ENCODE data around the gene PRR12.

PRR12 gene

DNA sequence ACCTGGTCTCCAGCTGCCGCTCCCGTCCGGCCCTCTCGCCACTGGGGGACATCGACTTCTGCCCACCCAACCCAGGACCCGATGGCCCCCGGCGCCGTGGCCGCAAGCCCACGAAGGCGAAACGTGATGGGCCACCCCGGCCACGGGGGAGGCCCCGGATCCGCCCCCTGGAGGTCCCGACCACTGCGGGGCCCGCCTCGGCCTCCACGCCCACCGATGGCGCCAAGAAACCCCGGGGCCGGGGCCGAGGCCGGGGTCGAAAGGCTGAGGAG, 6.7 kb downstream of the PRR12 start:
- peaks cover 72% of the 10 kb centered on the region for H3K79me2 ChIP-seq (ENCODE audit: control insufficient read depth, low read length)

DNA sequence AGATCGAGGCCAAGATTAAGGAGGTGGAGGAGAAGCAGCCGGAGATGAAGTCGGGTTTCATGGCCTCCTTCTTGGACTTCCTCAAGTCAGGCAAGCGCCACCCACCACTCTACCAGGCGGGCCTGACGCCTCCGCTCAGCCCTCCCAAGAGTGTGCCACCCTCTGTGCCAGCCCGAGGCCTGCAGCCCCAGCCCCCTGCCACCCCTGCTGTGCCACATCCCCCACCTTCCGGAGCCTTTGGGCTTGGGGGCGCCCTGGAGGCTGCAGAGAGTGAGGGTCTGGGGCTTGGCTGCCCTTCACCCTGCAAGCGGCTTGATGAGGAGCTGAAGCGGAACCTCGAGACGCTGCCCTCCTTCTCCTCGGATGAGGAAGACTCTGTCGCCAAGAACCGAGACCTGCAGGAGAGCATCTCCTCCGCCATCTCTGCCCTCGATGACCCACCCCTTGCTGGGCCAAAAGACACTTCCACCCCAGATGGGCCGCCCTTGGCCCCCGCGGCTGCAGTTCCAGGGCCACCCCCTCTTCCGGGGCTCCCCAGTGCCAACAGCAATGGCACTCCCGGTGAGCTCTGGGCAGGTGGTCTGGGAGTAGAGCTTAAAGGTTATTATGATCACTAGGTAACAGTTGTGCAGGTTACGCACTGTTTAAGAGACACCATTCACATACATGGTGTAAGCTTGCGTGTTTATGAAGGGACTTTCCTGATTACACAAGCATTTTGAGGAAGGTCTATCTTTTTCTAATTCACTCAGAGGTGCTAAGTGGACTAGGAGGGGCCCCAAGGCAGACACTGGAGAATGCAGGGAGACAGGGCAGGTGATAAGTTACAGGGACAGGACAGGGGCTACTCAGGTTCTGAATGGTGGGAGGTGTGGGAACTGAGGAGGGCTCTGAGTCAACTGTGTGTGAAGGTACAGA, 8.7 kb downstream of the PRR12 start:
- Histone ChIP-seq H3K4me3 (ENCODE audit: low read length) (no peak overlapping the region), H3K27ac (ENCODE audit: low read depth, low read length) (no peak overlapping the region), H3F3A (ENCODE audit: control insufficient read depth, insufficient read depth) (no peaks in the 10 kb centered on the region), H4K20me1 (ENCODE audit: control insufficient read depth, insufficient read depth, low read depth, low read length) (no peaks in the 10 kb centered on the region; the same call in 1 of the 2 replicates), H3K79me2 (ENCODE audit: control insufficient read depth, low read length) (peaks cover 69% of the 10 kb centered on the region), H3K4me1 (ENCODE audit: control insufficient read depth, low read length) (no peaks in the 10 kb centered on the region), H3K9me2 (replicated peaks; ENCODE audit: control insufficient read depth, low read length) (no peaks in the 10 kb centered on the region), H3K27me3 (ENCODE audit: control insufficient read depth, low read length) (no peaks in the 10 kb centered on the region), H3K9me3 (ENCODE audit: control insufficient read depth, insufficient read depth, low read length) (no peaks in the 10 kb centered on the region), H3K4me2 (ENCODE audit: low read length) (no peak overlapping the region), H3K36me3 (ENCODE audit: control insufficient read depth, low read length) (peaks cover 85% of the 10 kb centered on the region)
- no peak for TF ChIP-seq EZH2phosphoT487 (IDR thresholded peaks at IDR 0.05; ENCODE audit: borderline replicate concordance, low read length)
- TF ChIP-seq, protein P1, sequence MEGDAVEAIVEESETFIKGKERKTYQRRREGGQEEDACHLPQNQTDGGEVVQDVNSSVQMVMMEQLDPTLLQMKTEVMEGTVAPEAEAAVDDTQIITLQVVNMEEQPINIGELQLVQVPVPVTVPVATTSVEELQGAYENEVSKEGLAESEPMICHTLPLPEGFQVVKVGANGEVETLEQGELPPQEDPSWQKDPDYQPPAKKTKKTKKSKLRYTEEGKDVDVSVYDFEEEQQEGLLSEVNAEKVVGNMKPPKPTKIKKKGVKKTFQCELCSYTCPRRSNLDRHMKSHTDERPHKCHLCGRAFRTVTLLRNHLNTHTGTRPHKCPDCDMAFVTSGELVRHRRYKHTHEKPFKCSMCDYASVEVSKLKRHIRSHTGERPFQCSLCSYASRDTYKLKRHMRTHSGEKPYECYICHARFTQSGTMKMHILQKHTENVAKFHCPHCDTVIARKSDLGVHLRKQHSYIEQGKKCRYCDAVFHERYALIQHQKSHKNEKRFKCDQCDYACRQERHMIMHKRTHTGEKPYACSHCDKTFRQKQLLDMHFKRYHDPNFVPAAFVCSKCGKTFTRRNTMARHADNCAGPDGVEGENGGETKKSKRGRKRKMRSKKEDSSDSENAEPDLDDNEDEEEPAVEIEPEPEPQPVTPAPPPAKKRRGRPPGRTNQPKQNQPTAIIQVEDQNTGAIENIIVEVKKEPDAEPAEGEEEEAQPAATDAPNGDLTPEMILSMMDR (IDR thresholded peaks at IDR 0.05; ENCODE audit: low read depth, low read length, poor library complexity, severe bottlenecking) = no peak

More for the DNA sequence above, 6.7 kb downstream of the PRR12 start:
- Histone ChIP-seq H3K9me3 (ENCODE audit: control insufficient read depth, insufficient read depth, low read length) (no peaks in the 10 kb centered on the region), H3K4me2 (ENCODE audit: low read length) (no peak overlapping the region), H3K4me1 (ENCODE audit: control insufficient read depth, low read length) (peaks cover 12% of the 10 kb centered on the region), H3K9me2 (replicated peaks; ENCODE audit: control insufficient read depth, low read length) (no peaks in the 10 kb centered on the region), H3K27me3 (ENCODE audit: control insufficient read depth, low read length) (no peaks in the 10 kb centered on the region), H4K20me1 (ENCODE audit: control insufficient read depth, insufficient read depth, low read depth, low read length) (no peaks in the 10 kb centered on the region; the same call in 1 of the 2 replicates), H3K36me3 (ENCODE audit: control insufficient read depth, low read length) (peaks cover 81% of the 10 kb centered on the region), H3K4me3 (ENCODE audit: low read length) (no peak overlapping the region), H3K27ac (ENCODE audit: low read depth, low read length) (no peak overlapping the region), H3F3A (ENCODE audit: control insufficient read depth, insufficient read depth) (peaks cover 4% of the 10 kb centered on the region; the same call in 1 of the 2 replicates)
- TF ChIP-seq, protein P1 (IDR thresholded peaks at IDR 0.05; ENCODE audit: low read depth, low read length, poor library complexity, severe bottlenecking) = no peak
- no peak for TF ChIP-seq EZH2phosphoT487 (IDR thresholded peaks at IDR 0.05; ENCODE audit: borderline replicate concordance, low read length)

DNA sequence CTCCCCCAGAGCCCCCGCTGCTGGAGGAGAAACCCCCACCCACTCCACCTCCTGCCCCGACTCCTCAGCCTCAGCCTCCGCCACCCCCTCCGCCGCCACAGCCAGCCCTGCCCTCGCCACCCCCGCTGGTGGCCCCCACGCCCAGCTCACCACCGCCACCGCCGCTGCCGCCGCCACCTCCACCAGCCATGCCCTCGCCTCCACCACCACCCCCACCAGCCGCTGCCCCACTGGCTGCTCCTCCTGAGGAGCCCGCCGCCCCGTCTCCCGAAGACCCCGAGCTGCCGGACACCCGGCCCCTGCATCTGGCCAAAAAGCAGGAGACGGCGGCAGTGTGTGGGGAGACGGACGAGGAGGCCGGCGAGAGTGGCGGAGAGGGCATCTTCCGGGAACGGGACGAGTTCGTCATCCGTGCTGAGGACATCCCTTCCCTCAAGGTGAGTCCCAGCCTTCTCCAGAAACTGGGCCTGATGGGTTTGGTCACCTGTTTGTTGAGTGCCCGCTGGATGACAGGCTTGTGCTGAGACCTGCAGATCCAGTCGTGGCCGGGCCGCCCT, 10.6 kb downstream of the PRR12 start:
- H3K4me3 ChIP-seq (ENCODE audit: low read length) = no peak overlapping the region

More for the DNA sequence above, 10.6 kb downstream of the PRR12 start:
- H3K79me2 ChIP-seq (ENCODE audit: control insufficient read depth, low read length) = peaks cover 70% of the 10 kb centered on the region
- no peaks in the 10 kb centered on the region for H3K4me1 ChIP-seq (ENCODE audit: control insufficient read depth, low read length)
- no peaks in the 10 kb centered on the region for H3K27me3 ChIP-seq (ENCODE audit: control insufficient read depth, low read length)
- H3K27ac ChIP-seq (ENCODE audit: low read depth, low read length) = no peak overlapping the region
- no peak for TF ChIP-seq EZH2phosphoT487 (IDR thresholded peaks at IDR 0.05; ENCODE audit: borderline replicate concordance, low read length)
- TF ChIP-seq, protein P1 (IDR thresholded peaks at IDR 0.05; ENCODE audit: low read depth, low read length, poor library complexity, severe bottlenecking) = no peak
- no peaks in the 10 kb centered on the region for H3F3A ChIP-seq (ENCODE audit: control insufficient read depth, insufficient read depth)
- H3K9me3 ChIP-seq (ENCODE audit: control insufficient read depth, insufficient read depth, low read length) = no peaks in the 10 kb centered on the region
- H3K9me2 ChIP-seq (replicated peaks; ENCODE audit: control insufficient read depth, low read length) = no peaks in the 10 kb centered on the region
- no peaks in the 10 kb centered on the region for H4K20me1 ChIP-seq (ENCODE audit: control insufficient read depth, insufficient read depth, low read depth, low read length)
- peaks cover 79% of the 10 kb centered on the region for H3K36me3 ChIP-seq (ENCODE audit: control insufficient read depth, low read length)
- no peak overlapping the region for H3K4me2 ChIP-seq (ENCODE audit: low read length)
